GM18520 (cell line): ENCODE data around the gene CCND1.
A peak's percentile ranks its signal among the peaks of the same experiment; 100 is the strongest.

Source experiments
- ATAC-seq: cut with Tn5 transposase; IDR thresholded peaks from one replicate; pipeline ENCODE4 v1.9.1; 2021; ENCODE audit not compliant: unreplicated experiment

Gene CCND1

DNA sequence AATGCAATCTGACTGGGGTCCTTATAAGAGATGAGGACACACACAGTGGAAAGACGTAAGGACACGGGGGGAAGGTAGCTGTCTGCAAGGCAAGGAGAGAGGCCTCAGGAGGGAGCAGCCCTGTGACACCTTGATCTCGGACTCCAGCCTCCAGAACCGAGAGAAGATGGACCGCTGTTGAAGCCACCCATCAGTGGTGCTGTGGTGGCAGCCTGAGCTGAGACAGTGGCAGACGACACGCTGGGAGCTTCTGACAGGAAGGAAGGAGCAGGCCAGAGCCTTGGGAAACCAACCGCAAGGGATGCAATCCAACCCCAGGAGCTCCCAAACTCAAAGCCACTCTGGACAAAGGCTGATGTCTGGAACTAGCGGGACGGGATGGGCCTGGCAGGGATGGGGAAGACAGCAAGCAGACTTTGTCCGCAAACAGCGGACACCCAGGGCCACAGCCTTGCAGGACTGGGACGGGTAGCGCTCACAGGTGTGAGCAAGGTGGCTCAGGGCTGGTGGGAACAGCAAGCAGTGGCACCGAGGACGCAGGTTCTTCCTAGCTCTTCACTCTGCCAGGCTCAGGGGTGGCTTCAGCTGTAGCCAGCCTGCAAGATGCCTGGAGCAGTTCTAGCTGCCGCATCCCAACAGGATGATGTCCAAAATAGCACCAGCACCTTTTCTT lies 23.3 kb downstream of the CCND1 start:
- ATAC-seq, result no peak

DNA sequence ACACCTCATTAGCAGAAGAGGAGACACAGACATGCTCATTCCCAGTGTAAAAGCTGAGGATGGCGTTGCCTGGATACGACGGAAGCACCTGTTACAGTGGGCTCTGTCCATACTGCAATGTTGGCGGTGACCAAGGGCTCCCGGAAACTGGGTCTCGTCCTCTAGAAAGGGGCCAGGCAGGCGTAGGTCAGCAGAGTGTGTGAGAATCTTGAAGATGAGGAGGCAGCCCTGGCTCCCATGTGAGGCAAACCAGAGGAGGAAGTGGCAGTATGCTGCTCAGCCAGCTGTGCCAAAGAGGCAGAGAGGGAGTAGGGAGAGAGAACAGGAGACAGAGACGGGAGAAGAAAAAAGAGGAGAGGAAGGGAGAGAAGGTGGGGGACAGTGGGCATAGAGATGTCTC lies 23.9 kb downstream of the CCND1 start:
- no peak for ATAC-seq

DNA sequence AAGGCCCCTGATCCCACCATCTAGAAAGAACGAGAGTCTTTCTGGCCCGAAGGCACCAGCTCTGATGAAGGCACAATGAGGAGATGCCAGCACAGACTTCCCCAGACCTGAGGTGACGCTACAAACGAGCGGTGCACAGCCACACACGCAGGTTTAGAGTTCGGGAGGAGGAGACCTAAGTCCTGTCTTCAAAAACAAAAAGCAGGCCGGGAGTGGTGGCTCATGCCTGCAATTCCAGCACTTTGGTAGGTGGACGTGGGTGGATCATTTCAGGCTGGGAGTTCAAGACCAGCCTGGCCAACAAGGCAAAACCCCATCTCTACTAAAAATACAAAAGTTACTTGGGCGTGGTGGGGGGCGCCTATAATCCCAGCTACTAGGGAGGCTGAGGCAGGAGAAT lies 24.7 kb downstream of the CCND1 start:
- ATAC-seq, result no peak

DNA sequence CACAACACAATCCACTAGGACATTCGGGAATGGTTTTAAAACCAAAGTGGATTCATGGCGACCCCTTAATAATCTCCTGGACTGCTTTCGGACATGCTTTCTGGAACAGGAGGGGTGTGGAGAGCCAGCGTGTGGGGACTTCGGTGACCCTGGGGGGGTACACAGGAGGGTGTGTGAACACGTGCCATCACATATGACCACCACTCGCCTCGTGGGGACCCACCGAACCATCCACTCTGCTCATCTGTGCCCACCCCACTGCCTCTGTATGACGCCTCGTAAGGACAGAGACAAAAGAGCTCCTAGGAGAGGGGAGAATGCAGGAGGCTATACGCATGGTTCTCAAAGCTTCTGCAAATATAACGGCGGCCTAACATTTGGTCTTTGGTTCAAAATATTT lies 25.3 kb downstream of the CCND1 start:
- no peak for ATAC-seq

DNA sequence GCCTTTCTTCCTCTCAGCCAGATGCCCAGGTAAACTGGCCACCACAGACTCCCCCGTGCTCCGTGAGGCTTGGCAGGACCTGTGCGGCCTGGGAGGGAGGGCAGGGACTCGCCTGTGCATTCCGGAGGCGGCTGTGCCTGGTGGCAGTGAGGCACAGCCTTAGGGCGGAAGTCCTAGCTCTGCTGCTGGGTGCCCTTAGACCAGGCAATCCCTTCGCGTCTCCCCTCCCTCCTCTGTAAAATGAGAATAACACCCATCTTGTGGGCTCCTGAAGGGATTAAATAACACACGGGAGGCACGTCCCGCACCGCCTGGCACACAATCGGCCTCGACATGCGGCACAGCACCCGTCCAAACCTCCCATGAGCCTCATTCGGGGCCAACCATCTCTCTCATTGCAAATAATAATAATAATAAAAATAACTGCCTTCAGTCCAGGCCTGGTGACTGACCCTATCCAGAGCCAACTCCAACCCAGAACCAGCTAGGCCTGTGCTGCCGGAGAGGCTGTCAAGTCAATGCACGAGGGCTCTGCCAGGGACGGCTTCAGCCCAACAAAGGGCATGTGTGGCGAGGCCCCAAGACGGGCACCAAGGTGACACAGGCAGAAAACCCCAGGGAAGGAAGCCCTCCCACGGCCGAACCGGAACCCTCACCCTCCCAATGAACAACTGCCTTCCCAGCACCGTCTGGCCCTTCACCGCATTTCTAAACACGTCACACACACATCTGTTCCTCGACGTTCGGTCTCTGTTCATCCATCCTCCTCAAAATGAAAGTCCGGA lies 26.0 kb downstream of the CCND1 start:
- ATAC-seq, result no peak

DNA sequence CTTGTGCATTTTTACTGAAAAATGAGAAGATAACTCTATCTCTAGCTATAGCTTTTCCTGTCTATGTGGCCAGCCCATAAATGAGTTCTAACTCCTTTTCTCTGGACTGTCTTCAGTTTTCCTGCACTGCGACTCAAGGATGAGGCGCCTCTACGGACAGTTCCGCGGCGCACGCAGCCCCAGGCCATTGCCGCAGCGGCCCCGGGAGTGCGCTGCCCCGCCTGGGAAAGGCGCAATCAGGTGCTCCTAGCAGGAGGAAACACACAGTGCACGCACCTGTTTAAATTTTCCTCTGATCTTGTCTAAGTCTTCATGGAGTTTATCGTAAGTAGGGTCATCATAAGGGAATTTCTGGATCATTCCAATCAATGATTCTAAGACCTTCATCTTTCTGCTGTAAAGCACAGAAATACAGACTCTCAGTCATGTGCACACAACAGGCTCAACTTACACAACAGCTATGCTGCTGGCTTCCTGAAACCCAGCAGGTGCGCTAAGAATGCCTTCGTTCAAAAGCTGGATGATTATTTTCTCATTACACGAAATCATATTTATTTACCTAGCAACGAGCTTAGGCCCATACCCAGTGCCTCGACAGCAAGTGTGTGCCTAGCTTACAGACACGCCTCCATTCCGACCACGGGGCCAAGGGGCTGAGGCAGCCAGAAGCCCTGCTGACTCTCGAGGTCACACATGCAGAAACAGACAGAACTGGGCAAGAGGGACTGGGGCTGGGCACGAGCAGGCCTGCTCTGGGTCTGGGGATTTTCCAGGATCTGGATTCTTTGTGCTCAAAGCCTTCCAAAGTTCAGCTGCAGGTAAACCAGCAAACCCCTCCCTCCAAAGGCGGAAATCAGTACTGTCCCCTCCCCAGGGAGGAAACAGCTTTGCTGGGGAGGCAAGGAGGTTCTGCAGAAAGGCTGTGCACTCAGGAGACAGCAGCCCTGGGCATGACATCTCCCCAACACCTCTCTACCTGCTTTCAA lies 27.0 kb downstream of the CCND1 start:
- ATAC-seq, result no peak

DNA sequence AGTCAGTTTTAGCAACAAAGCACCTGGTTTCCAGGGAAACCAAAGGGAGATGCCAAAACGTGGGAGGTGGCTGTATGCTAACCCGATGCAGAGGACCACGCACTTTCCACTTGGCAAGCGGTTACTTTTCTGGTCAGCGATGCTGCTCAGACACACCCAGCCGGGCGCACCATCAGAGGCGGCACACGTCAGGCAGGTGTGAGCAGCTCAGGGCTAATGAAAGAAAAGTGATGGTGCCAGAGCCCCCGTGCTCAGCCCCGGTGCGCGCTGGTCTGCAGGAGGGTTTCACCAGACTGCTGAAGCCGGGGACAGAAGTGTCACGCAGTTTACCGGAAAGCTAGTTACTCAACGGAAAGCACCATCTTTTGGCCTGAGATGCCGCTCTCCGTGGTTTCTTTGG lies 28.5 kb downstream of the CCND1 start:
- ATAC-seq, result no peak

DNA sequence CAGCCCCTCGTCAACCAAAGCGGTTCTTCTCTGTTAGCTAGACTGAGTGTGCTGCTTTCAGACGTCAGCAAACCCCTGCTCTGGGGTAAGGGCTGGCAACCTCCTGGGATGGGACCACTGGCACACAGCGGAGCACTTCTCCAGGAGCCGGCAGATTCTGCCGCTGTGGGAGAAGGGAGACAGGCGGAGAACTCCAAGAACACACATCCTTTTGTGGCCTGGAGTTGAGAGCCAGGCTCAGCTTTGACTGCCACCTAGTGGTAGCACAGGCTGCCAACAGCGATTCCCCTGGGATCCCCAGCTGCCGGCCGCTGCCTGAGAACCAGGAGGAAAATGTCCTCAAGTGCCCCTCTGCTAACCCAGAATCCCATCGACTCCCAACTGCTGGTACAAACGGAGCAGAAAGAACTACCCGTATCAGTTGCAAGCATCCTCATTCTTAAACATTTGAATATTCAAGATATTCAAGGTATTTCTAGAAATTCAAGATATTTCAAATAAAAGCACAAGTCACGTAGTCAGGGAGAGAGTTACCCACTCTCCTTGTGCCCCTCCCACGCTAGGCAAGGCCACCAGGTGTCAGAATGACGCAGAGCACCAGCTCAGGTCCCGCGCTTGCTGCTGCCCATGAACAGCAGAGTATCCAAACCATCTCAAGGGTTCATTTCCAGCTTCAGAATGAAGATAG lies 29.3 kb downstream of the CCND1 start:
- ATAC-seq, result no peak

DNA sequence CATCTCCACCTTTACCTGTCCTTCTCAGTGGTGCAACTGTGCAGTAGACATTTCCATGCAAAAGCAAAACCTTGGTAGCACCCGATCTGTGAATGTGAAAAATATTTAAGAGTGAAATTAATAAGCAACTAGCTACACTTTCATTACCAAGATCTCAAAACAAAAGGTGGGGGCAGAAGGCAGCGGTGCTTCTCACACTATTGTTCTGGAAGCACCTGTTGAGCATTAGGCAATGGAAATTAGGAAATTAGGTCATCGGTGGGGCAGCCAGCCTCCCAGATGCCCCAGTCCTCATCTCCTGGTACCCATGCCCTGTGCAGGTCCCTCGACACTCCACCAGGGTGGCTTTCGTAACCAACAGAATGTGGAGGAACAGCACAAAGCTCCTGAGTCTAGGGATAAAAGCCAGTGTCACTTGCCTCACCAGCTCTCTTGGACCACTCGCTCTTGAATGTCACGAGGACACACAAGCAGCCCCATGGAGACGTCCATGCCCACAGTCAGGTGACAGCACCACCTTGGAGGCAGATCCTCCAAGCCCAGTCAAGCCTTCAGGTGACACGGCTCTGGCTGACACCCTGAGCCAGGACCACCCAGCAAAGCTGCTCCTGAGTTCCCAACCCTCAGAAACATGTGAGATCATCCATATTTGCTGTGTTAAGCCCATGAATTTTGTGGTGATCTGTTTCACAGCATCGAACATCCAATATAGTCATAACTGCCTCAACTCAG lies 30.9 kb downstream of the CCND1 start:
- no peak for ATAC-seq

DNA sequence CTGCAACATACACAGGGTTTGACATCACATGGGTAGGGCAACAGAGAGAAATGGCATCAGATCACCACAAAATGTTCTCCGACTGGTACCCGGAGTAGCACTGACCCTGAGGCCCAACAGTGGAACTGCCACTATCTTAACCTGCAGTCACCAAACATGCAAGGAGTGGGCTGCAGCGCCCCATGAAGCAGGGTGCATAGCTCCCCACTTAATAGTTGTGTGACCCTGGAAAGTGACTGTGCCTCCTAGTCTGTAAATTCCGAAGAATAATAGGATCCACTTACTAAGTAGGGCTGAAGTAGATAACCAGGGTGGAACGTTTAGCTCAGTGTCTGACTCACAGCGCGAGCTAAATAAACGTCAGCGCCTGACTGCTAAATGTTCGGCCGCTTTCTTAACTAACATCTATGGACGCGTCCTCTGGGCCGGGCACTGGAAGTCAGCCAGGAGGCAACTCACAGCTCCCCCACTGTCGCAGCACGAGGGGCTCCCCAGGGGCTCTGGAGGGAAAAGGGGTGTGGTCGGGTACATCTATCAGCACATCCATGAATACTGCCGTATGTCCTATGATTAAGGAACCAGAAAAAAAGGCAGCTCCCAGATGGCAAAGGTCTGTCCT lies 33.4 kb downstream of the CCND1 start:
- no peak for ATAC-seq

DNA sequence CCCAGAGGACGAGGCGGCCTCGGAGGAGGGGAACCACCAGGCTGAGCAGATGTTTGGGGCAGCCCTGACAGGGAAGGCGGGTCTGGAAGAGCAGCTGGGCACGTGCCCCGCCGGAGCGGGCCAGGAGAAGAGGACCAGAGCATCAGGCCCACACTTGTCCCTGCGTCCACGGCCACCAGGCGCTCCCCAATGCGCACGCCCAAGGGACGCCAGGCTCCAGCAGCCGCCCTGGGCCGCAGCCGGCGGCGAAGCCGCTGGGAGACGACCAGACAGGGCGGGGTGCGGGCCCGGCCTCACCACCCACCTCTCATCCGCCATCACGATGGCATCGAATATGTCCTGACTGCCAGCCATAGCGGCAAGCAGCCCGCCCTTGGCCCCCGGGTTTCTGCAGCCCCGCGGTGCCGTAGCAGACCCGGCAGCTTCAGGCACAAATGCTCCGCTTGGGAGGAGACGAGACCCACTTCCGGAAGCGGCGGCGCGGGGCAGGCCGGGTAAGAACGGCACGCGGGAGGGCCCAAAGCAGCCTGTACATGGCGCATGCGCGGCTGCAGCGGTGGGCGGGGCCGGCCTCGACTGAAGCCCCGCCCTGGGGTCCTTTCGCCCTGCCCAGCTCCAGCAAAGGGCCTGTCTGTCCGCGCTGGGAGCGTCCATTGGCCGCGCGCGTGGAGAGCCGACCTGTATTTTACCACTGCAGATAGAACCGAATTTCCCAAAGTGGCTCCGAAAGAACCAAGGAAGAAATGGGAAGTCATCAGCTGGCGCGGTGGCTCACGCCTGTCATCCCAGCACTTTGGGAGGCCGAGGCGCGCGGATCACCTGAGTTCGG lies 34.1 kb downstream of the CCND1 start, which contains the start of gene LTO1:
Gene LTO1, minus strand, starts transcription at position 468 of the 829 bp plus-strand sequence. Its CDS starts 114 bp downstream, at position 354.
- ATAC-seq, result peak; percentile 77

DNA sequence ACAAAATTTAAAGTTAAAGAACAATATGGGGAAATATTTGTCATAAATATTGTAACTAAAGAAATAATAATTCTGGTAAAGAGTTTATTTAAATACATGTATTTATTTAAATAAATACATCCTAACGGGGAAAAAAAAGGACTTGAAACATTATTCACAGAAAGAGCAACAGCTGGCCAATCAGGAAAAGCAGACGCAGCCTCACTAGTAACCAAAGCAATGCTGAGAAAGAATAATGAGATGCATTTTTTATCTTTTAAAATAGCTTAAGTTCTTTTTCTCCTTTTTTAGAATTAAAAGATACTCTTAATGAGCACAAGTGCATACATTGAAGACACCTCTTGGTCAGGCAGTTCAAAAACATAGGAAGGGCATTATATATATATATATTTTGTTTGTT lies 36.8 kb downstream of the CCND1 start:
- no peak for ATAC-seq

DNA sequence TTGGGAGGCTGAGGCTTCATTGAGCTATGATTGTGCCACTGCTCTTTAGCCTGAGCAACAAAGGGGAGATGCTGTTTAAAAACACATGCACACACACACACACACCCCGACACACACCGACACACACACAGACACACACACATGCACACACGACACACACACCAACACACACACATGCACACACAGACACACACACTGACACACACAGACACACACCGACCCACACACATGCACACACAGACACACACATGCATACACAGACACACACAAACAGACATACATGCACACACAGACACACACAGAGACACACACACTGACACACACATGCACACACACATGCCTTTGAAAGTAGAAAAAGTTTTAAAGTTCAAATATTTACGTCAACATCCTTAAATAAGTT lies 39.7 kb downstream of the CCND1 start:
- no peak for ATAC-seq

DNA sequence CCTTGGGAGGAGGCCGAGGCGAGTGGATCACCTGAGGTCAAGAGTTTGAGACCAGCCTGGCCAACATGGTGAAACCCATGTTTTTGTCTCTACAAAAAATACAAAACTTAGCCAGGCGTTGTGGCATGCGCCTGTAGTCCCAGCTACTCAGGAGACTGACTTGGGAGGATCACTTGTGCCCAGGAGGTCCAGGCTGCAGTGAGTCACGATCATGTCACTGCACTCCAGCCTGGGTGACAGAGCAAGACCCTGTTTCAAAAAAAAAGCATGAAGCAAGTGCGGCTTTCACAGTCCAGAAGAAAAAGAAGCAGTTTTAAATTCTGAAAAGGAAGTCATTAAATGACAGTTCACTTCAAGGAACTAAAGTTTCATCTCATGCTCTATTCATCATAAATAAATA lies 41.3 kb downstream of the CCND1 start:
- ATAC-seq, result no peak

DNA sequence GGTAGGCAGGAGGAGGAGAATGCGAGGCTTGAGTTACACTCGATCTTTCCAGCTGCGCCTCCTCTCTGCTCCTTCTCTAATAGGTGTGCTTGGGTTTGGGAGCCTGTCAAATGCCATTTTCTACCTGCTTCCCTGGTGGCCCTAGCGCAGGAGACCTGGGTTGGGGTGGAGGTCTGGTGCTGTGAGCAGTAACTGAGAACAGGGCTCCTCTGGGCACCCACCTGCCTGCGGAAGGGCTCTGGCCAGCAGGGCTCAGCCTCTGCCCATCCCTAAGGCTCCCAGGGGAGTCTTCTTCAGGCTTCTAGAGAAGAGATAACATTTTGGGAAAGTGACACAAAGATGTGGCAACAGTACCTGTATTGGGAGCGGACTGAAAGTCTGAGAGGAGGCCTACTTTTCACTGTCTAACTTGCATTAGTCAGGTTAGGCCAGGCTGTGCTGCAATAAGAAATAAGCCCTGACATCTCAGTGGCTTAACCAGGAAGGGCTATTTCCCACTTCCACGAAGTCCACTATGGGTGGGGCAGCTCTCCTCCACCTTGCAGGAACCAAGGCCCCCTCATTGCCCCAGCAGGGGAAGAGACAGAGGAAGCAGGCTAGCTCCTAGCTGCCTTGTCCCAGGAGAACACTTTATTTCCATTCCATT lies 41.8 kb downstream of the CCND1 start:
- ATAC-seq, result no peak

DNA sequence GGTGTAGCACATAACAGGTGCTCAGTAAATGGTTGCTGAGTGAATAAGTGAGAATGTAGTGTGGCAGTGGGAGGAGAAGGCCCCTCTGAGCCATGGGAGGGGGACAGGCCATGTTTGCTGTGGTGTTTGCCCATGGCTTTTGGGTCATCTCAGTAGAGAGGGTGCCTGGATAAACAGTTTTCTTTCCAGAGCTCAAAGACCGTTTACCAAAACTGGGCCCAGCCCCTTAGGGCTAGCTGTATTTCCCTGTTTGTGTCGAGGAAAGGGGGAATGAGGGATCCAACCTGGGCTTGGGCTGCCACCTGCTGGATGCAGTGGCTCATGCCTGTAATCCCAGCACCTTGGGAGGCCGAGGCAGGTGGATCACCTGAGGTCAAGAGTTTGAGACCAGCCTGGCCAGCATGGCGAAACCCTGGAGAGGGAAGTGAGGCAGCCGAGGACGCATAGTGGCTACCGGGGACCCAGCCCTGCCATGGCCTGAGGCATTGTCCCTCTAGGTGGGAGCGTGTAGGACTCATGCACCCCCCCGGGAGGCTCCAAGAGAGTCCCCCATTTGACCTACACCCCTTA lies 42.9 kb downstream of the CCND1 start:
- no peak for ATAC-seq

DNA sequence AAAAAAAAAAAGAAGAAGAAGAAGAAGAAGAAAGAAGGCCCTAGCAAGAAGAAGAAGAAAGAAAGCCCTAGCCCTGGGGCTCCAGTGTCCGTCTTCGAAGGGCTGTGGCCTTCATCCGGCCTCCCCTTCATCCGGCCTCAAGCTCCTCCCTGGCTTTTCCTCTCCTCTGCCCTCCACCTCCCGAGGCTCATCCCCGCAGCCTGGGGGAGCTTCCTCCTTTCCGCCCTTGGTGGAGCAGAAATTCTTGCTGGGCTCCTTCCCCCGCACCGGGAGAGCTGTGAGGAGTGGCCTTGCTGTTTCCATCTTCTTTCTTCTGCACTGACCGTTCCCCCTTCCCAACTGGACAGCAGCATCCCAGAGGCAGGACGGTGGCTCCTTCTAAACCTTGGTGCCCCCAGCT lies 43.7 kb downstream of the CCND1 start:
- ATAC-seq, result no peak

DNA sequence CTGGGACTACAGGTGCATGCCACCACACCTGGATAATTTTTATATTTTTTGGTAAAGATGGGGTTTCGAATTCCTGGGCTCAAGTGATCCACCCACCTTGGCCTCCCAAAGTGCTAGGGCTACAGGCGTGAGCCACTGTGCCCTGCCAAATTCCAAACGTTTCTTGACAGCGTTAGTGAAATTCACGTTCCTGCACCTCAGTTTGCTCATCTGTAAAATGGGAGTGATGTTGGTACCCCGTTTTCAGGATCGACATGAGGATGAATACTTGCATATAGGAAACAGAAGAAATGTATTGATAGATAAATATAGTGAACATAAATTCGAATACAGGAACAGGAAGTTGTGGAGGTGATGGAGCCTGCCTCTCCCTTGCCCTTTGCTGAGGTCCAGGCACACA lies 44.4 kb downstream of the CCND1 start:
- no peak for ATAC-seq
